ENCODE data around the gene A2M. TPM values are rescaled to one million over a fixed set of nuclear protein-coding genes. Genes with fewer than 3 reads are reported as not detected.

A2M gene
- total and polyA plus RNA-seq, 2 experiments from 2014 or later = 0.92 TPM; not detected in 1

- H3K79me2 ChIP-seq (replicated peaks; ENCODE audit: insufficient read depth) = no peaks in the 10 kb centered on the region
- no peak overlapping the region for H3K27ac ChIP-seq (ENCODE audit: low read depth)
- H3K36me3 Mint-ChIP-seq (ENCODE audit: low read depth) = no peaks in the 10 kb centered on the region
- H3K9me2 ChIP-seq (ENCODE audit: insufficient read depth) = peaks cover 2% of the 10 kb centered on the region; the same call in 1 of the 2 replicates
- H3K27me3 Mint-ChIP-seq (ENCODE audit: insufficient read depth, low read depth, poor library complexity) = no peaks in the 10 kb centered on the region
- H3K9me3 Mint-ChIP-seq = no peaks in the 10 kb centered on the region
- no peaks in the 10 kb centered on the region for H3K4me1 Mint-ChIP-seq
- no peak overlapping the region for H3K4me3 ChIP-seq
- H3K4me3 Mint-ChIP-seq = no peak overlapping the region
- ATAC-seq = no peak
- no peak overlapping the region for H3K4me2 ChIP-seq
- H3K4me1 ChIP-seq (ENCODE audit: insufficient read depth) = no peaks in the 10 kb centered on the region
- H3K27me3 ChIP-seq (ENCODE audit: insufficient read depth) = no peaks in the 10 kb centered on the region
- H3K27ac Mint-ChIP-seq = no peak overlapping the region
- no peaks in the 10 kb centered on the region for H3F3A ChIP-seq (replicated peaks; ENCODE audit: low read depth)
- H2AFZ ChIP-seq = no peak overlapping the region
- no peak for DNase-seq (ENCODE audit: low spot score)
- TF ChIP-seq NANOG (IDR thresholded peaks at IDR 0.05; ENCODE audit: borderline replicate concordance) = no peak
- TF ChIP-seq ZNF114 (CRISPR knock-in tag; IDR thresholded peaks at IDR 0.05) = no peak
- no peak for TF ChIP-seq ZNF462 (CRISPR knock-in tag; IDR thresholded peaks at IDR 0.05)
- H3K36me3 ChIP-seq (ENCODE audit: insufficient read depth) = no peaks in the 10 kb centered on the region
- H4K20me1 ChIP-seq (replicated peaks; ENCODE audit: insufficient read depth) = no peaks in the 10 kb centered on the region
Measured at GRCh38 chr12:9106610-9107541, 8.8 kb downstream of the A2M start.

GRCh38 chr12:9106067-9106466 is 9.7 kb downstream of the A2M start:
- no peaks in the 10 kb centered on the region for H3F3A ChIP-seq (replicated peaks; ENCODE audit: low read depth)
- no peaks in the 10 kb centered on the region for H3K36me3 Mint-ChIP-seq (ENCODE audit: low read depth)
- no peak for DNase-seq (ENCODE audit: low spot score)
- TF ChIP-seq ZNF114 (CRISPR knock-in tag; IDR thresholded peaks at IDR 0.05) = no peak
- no peak for TF ChIP-seq NANOG (IDR thresholded peaks at IDR 0.05; ENCODE audit: borderline replicate concordance)
- no peak for TF ChIP-seq EZH2 (IDR thresholded peaks at IDR 0.05; ENCODE audit: low read depth, unreplicated experiment)
- TF ChIP-seq, protein P1, sequence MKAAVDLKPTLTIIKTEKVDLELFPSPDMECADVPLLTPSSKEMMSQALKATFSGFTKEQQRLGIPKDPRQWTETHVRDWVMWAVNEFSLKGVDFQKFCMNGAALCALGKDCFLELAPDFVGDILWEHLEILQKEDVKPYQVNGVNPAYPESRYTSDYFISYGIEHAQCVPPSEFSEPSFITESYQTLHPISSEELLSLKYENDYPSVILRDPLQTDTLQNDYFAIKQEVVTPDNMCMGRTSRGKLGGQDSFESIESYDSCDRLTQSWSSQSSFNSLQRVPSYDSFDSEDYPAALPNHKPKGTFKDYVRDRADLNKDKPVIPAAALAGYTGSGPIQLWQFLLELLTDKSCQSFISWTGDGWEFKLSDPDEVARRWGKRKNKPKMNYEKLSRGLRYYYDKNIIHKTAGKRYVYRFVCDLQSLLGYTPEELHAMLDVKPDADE (IDR thresholded peaks at IDR 0.05) = no peak

More at GRCh38 chr12:9106067-9106466, 9.7 kb downstream of the A2M start:
- Histone ChIP-seq H3K4me1 (ENCODE audit: insufficient read depth) (no peaks in the 10 kb centered on the region), H3K4me3 (no peak overlapping the region), H3K79me2 (replicated peaks; ENCODE audit: insufficient read depth) (no peaks in the 10 kb centered on the region), H3K4me2 (no peak overlapping the region), H3K36me3 (ENCODE audit: insufficient read depth) (no peaks in the 10 kb centered on the region), H2AFZ (no peak overlapping the region), H3K27me3 (ENCODE audit: insufficient read depth) (no peaks in the 10 kb centered on the region), H3K27ac (ENCODE audit: low read depth) (no peak overlapping the region), H4K20me1 (replicated peaks; ENCODE audit: insufficient read depth) (no peaks in the 10 kb centered on the region), H3K9me2 (ENCODE audit: insufficient read depth) (peaks cover 2% of the 10 kb centered on the region; the same call in 1 of the 2 replicates)
- Mint-ChIP-seq H3K4me1 (no peaks in the 10 kb centered on the region), H3K27ac (no peak overlapping the region), H3K4me3 (no peak overlapping the region), H3K27me3 (ENCODE audit: insufficient read depth, low read depth, poor library complexity) (no peaks in the 10 kb centered on the region), H3K9me3 (no peaks in the 10 kb centered on the region)
- no peak for ATAC-seq

All from GM23338 (cell line).